GM18870 (cell line): ENCODE results near the gene RBM23.
"Not testable (repeated sequence)": the region's sequence is repeated elsewhere in the genome, so short reads cannot be mapped to it uniquely, and the experiment has no call there.

Experiments
- ATAC-seq: cut with Tn5 transposase; IDR thresholded peaks from one replicate; pipeline ENCODE4 v1.9.1; 2021; ENCODE audit warnings: moderate library complexity; ENCODE audit not compliant: unreplicated experiment

RBM23 gene

GRCh38 chr14:22870811-22871223 is 48.1 kb downstream of the RBM23 start:
- peak; percentile 39 for ATAC-seq

- ATAC-seq = no peak
Observed at GRCh38 chr14:22866874-22867273, 52.1 kb downstream of the RBM23 start.

- ATAC-seq = no peak
Observed at GRCh38 chr14:22865424-22866405, 53.2 kb downstream of the RBM23 start.

- no peak for ATAC-seq
Observed at GRCh38 chr14:22864979-22865378, 54.0 kb downstream of the RBM23 start.

- no peak for ATAC-seq
Observed at GRCh38 chr14:22861651-22862050, 57.3 kb downstream of the RBM23 start.

GRCh38 chr14:22860377-22860776 is 58.6 kb downstream of the RBM23 start:
- not testable (repeated sequence) for ATAC-seq

- no peak for ATAC-seq
Observed at GRCh38 chr14:22856428-22856827, 62.5 kb downstream of the RBM23 start.

GRCh38 chr14:22854963-22855724 is 63.8 kb downstream of the RBM23 start:
- no peak for ATAC-seq

- not testable (repeated sequence) for ATAC-seq
Observed at GRCh38 chr14:22854296-22854695, 64.7 kb downstream of the RBM23 start.

GRCh38 chr14:22852940-22853767 is 65.8 kb downstream of the RBM23 start:
- ATAC-seq = no peak

GRCh38 chr14:22852599-22852939 is 66.4 kb downstream of the RBM23 start:
- no peak for ATAC-seq

- ATAC-seq = not testable (repeated sequence)
Observed at GRCh38 chr14:22852178-22852577, 66.8 kb downstream of the RBM23 start.

- ATAC-seq = no peak
Observed at GRCh38 chr14:22850944-22851764, 67.8 kb downstream of the RBM23 start.

- no peak for ATAC-seq
Observed at GRCh38 chr14:22849212-22849819, 69.6 kb downstream of the RBM23 start.

GRCh38 chr14:22848351-22849164 is 70.4 kb downstream of the RBM23 start:
- no peak for ATAC-seq

GRCh38 chr14:22847661-22848341 is 71.1 kb downstream of the RBM23 start:
- no peak for ATAC-seq

GRCh38 chr14:22846811-22847307 is 72.1 kb downstream of the RBM23 start:
- ATAC-seq = no peak
